ENCODE measurements around the gene BRD3.
"Not testable (repeated sequence)": the region's sequence is repeated elsewhere in the genome, so short reads cannot be mapped to it uniquely, and the experiment has no call there.

The BRD3 gene

DNA sequence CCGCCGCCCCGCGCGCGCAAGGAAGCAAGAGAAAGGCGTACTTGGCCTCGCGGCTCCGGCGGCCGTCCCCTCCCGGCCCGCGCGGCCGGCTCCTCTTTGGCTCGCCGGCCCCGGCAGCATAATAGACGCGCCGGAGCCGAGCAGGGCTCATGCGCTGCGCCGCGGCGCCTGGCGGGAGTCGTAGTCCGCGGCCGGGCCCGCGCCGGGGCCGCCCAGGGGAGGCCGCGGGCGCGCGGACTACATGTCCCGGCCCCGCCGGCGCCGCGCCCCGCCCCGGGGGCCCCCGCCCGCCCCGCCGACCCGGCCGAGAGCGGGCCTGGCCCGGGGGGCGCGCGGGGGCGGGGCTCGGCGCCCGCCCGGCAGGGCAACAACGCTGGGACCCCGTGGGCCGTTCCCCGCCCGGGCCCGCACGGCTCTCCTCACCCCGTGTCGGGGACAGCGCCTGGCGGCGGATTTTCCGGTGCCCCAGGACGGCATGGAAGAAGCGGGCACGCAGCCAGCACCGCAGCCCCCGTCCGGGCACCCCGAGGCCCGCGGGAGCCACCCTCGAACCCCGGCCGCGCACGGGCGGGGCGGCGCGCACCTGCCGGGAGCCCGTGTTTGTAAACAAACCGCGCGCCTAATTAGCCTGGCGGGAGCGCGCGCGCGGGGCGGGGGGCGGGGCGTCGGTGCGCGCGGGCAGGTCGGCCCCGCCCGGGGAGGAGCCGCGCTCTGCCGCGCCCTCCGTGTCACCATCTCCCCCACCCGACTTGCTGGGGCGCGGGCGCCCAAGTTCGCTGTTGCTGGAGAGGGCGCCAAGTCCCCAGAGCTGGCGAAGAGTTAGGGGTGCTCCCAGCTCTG, at the start of gene BRD3:
Gene BRD3 (minus strand): TSS at position 123 of the 840 bp plus-strand sequence. CDS start 14,549 bp downstream, outside the sequence.
- H3K4me1 Mint-ChIP-seq, result peaks cover 27% of the 10 kb centered on the region
- H3K9me3 Mint-ChIP-seq, result peaks cover 7% of the 10 kb centered on the region
- H3K27ac Mint-ChIP-seq, result peak within 1 kb of the TSS; percentile 92 to 98 (median 97)
- H3K36me3 Mint-ChIP-seq (ENCODE audit: low read depth), result no peaks in the 10 kb centered on the region
- TF ChIP-seq CTCF (IDR thresholded peaks at IDR 0.05; ENCODE audit: unreplicated experiment in 3 of 3), result no peak
- H3K27me3 Mint-ChIP-seq (ENCODE audit: low read depth), result peaks cover 27% of the 10 kb centered on the region
- H3K4me3 Mint-ChIP-seq, result peak within 1 kb of the TSS; percentile 92 to 96 (median 94)

- H3K9me3 Mint-ChIP-seq, result no peaks in the 10 kb centered on the region
- no peak overlapping the region for H3K27ac Mint-ChIP-seq
- peaks cover 3% of the 10 kb centered on the region for H3K27me3 Mint-ChIP-seq (ENCODE audit: low read depth)
- H3K4me1 Mint-ChIP-seq, result no peaks in the 10 kb centered on the region
- TF ChIP-seq CTCF (IDR thresholded peaks at IDR 0.05; ENCODE audit: unreplicated experiment in 3 of 3), result no peak
- no peak overlapping the region for H3K4me3 Mint-ChIP-seq
- H3K36me3 Mint-ChIP-seq (ENCODE audit: low read depth), result no peaks in the 10 kb centered on the region
Measured at GRCh38 chr9:134112561-134112960, 44.7 kb upstream of the BRD3 start.

DNA sequence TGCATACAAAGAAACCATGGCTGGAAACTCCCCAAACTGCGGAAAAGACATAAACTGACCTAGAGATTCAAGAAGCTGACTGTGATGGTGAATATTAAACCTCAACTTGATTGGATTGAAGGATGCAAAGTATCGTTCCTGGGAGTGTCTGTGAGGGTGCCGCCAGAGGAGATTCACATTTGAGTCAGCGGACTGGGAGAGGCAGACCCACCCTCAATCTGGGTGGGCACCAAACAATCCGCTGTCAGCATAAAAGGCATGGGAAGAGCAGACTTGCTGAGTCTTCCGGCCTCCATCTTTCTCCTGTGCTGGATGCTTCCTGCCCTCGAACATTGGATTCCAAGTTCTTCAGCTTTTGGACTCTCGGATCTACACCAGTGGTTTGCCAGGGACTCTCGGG, 43.2 kb upstream of the BRD3 start:
- Mint-ChIP-seq H3K9me3 (no peaks in the 10 kb centered on the region), H3K4me1 (no peaks in the 10 kb centered on the region), H3K27me3 (ENCODE audit: low read depth) (peaks cover 3% of the 10 kb centered on the region), H3K4me3 (no peak overlapping the region), H3K36me3 (ENCODE audit: low read depth) (no peaks in the 10 kb centered on the region), H3K27ac (no peak overlapping the region)
- no peak for TF ChIP-seq CTCF (IDR thresholded peaks at IDR 0.05; ENCODE audit: unreplicated experiment in 3 of 3)

DNA sequence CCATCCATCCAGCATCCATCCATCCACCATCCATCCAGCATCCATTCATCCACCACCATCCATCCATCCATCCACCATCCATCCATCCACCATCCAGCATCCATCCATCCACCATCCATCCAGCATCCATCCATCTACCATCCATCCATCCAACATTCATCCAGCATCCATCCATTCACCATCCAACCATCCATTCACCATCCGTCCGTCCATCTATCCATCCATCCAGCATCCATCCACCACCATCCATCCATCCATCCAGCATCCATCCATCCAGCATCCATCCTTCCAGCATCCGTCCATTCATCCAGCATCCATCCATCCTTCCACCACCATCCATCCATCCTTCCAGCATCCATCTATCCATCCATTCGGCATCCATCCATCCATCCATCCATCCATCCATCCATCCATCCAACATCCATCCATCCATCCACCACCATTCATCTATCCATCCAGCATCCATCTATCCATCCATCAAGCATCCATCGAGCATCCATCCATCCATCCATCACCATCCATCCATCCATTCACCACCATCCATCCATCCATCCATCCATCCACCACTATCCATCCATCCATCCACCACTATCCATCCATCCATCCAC, 35.7 kb upstream of the BRD3 start:
- Mint-ChIP-seq H3K27me3 (ENCODE audit: low read depth) (peaks cover 29% of the 10 kb centered on the region), H3K27ac (no peak overlapping the region), H3K4me3 (no peak overlapping the region), H3K36me3 (ENCODE audit: low read depth) (no peaks in the 10 kb centered on the region), H3K4me1 (no peaks in the 10 kb centered on the region), H3K9me3 (peaks cover 13% of the 10 kb centered on the region)
- no peak for TF ChIP-seq CTCF (IDR thresholded peaks at IDR 0.05; ENCODE audit: unreplicated experiment in 3 of 3)

DNA sequence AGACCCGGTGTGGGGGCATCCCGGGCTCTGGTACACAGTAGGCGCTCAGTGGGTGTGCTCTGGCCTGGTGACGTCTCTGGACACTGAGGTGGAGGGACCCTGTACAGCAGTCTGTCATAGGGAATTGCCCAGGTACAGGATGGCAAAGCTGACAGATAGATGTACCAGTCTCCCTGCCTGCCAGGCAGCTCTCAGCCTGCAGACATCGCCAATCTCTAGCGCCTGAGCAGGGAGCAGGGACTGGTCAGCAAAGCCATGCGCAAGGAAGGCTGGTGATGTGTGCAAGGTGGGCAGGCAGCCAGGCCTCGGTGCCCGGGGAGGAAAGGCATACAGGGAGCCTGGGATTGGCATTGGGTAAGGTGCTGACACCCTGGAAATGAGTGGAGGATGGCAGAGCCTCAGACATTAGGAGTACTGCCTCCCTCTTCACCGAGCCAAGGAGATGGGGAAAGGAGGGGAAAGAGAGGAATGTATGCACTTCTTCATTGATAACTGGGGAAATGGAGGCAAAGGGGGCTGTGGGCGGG, 33.9 kb upstream of the BRD3 start:
- TF ChIP-seq CTCF (IDR thresholded peaks at IDR 0.05; ENCODE audit: unreplicated experiment in 3 of 3), result no peak
- Mint-ChIP-seq H3K36me3 (ENCODE audit: low read depth) (no peaks in the 10 kb centered on the region), H3K27me3 (ENCODE audit: low read depth) (peaks cover 29% of the 10 kb centered on the region), H3K4me1 (no peaks in the 10 kb centered on the region), H3K9me3 (peaks cover 13% of the 10 kb centered on the region), H3K4me3 (no peak overlapping the region), H3K27ac (no peak overlapping the region)

DNA sequence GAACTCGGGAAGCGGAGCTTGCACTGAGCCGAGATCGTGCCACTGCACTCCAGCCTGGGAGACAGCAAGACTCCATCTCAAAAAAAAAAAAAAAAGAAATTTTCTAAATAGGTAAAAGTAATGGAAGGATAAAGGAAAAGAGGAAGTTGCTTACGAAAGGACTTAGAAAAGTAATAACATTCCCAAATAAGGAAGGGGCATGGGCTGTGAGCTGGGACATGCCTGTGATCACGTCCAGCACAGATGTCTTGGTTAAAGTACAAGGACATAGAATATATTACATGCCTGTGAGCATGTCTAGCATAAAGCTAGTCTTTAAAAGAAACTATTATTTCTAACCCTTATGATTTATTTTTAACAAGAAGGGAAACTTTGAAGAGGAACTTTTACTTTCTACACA, 33.3 kb upstream of the BRD3 start:
- Mint-ChIP-seq H3K27me3 (ENCODE audit: low read depth) (peaks cover 29% of the 10 kb centered on the region), H3K9me3 (peaks cover 13% of the 10 kb centered on the region)
- not testable (repeated sequence) for H3K4me1 Mint-ChIP-seq; H3K36me3 Mint-ChIP-seq (ENCODE audit: low read depth); H3K4me3 Mint-ChIP-seq; H3K27ac Mint-ChIP-seq

Data from nephron (organoid).